H9 (cell line): Measurements from ENCODE around the gene OR2AT4. TPM values are rescaled to one million over a fixed set of nuclear protein-coding genes. Genes with fewer than 3 reads are reported as not detected.

Experiments used
- DNase-seq: peaks from one replicate; pipeline ENCODE4 v3.0.0-alpha.2; 2017
- H2AFZ ChIP-seq: one replicate; pipeline ENCODE4 v1.6.1; 2013; ENCODE audit warnings: mild to moderate bottlenecking, low read length, control low read depth, moderate library complexity
- H2AK5ac ChIP-seq: 2 replicates; pipeline ENCODE4 v1.6.1; 2013; ENCODE audit warnings: low read length, control low read depth, mixed read lengths; ENCODE audit not compliant: insufficient read length
- H2BK120ac ChIP-seq: one replicate; pipeline ENCODE4 v1.6.1; 2013; ENCODE audit warnings: low read depth, mild to moderate bottlenecking, low read length, control low read depth, inconsistent platforms; ENCODE audit not compliant: poor library complexity, severe bottlenecking
- H2BK12ac ChIP-seq: 2 replicates; pipeline ENCODE4 v1.6.1; 2013; ENCODE audit warnings: low read length, control low read depth, mixed read lengths, low read depth; ENCODE audit not compliant: insufficient read length
- H2BK15ac ChIP-seq: 2 replicates; pipeline ENCODE4 v1.6.1; 2013; ENCODE audit warnings: low read depth, low read length, control low read depth
- H2BK20ac ChIP-seq: one replicate; pipeline ENCODE4 v1.6.1; 2013; ENCODE audit warnings: low read depth, mild to moderate bottlenecking, low read length, control low read depth, inconsistent platforms; ENCODE audit not compliant: poor library complexity, severe bottlenecking
- H2BK5ac ChIP-seq: 2 replicates; pipeline ENCODE4 v1.6.1; 2013; ENCODE audit warnings: low read length, control low read depth, mixed read lengths; ENCODE audit not compliant: insufficient read length
- H3K14ac ChIP-seq: 2 replicates; pipeline ENCODE4 v1.6.1; 2013; ENCODE audit warnings: low read length, control low read depth; ENCODE audit not compliant: insufficient read depth
- H3K18ac ChIP-seq: 2 replicates; pipeline ENCODE4 v1.6.1; 2013; ENCODE audit warnings: low read depth, mild to moderate bottlenecking, mixed read lengths, low read length, control low read depth; ENCODE audit not compliant: insufficient read length
- H3K23ac ChIP-seq: 2 replicates; pipeline ENCODE4 v1.6.1; 2013; ENCODE audit warnings: low read length, control low read depth, mixed read lengths, low read depth; ENCODE audit not compliant: insufficient read length
- H3K23me2 ChIP-seq: 2 replicates; pipeline ENCODE4 v1.6.1; 2013; ENCODE audit warnings: low read depth, mild to moderate bottlenecking, mixed read lengths, low read length, control low read depth; ENCODE audit not compliant: insufficient read length, poor library complexity, severe bottlenecking
- H3K27ac ChIP-seq: 2 replicates; pipeline ENCODE4 v1.5.1; 2013; ENCODE audit warnings: low read length, control low read depth, mixed read lengths, low read depth; ENCODE audit not compliant: insufficient read length
- H3K27me3 ChIP-seq: 2 replicates; pipeline ENCODE4 v1.6.1; 2013; ENCODE audit warnings: low read length, control low read depth, inconsistent platforms; ENCODE audit not compliant: insufficient read depth
- H3K4ac ChIP-seq: 2 replicates; pipeline ENCODE4 v1.6.1; 2013; ENCODE audit warnings: low read depth, mild to moderate bottlenecking, control low read depth, inconsistent platforms, low read length, moderate library complexity
- H3K4me1 ChIP-seq: 2 replicates; pipeline ENCODE4 v1.6.1; 2013; ENCODE audit warnings: low read length, control low read depth, inconsistent platforms; ENCODE audit not compliant: insufficient read depth
- H3K4me2 ChIP-seq: 2 replicates; pipeline ENCODE4 v1.6.1; 2013; ENCODE audit warnings: low read length, control low read depth, mixed read lengths; ENCODE audit not compliant: insufficient read length, insufficient read depth
- H3K56ac ChIP-seq: 2 replicates; pipeline ENCODE4 v1.6.1; 2013; ENCODE audit warnings: low read depth, mild to moderate bottlenecking, mixed read lengths, low read length, control low read depth; ENCODE audit not compliant: insufficient read length
- H3K79me1 ChIP-seq: 2 replicates; pipeline ENCODE4 v1.6.1; 2013; ENCODE audit warnings: low read depth, mild to moderate bottlenecking, moderate library complexity, low read length, control low read depth, inconsistent platforms; ENCODE audit not compliant: insufficient read depth, poor library complexity, severe bottlenecking
- H3K79me2 ChIP-seq: 2 replicates; pipeline ENCODE4 v1.6.1; 2013; ENCODE audit warnings: low read length, control low read depth, inconsistent platforms; ENCODE audit not compliant: insufficient read depth
- H3K9ac ChIP-seq: 2 replicates; pipeline ENCODE4 v1.6.1; 2013; ENCODE audit warnings: low read length, control low read depth, mixed read lengths; ENCODE audit not compliant: insufficient read length; ENCODE audit errors: extremely low read depth
- H3K9me3 ChIP-seq: one replicate; pipeline ENCODE4 v1.6.1; 2013; ENCODE audit warnings: low read depth, low read length, inconsistent platforms; ENCODE audit not compliant: control insufficient read depth
- H3T11ph ChIP-seq: one replicate; pipeline ENCODE4 v1.6.1; 2013; ENCODE audit warnings: mild to moderate bottlenecking, low read length, control low read depth, inconsistent platforms
- H4K20me1 ChIP-seq: one replicate; pipeline ENCODE4 v1.6.1; 2013; ENCODE audit not compliant: control insufficient read depth, insufficient read length, insufficient read depth
- H4K5ac ChIP-seq: 2 replicates; pipeline ENCODE4 v1.6.1; 2013; ENCODE audit warnings: low read depth, mild to moderate bottlenecking, mixed read lengths, low read length, control low read depth; ENCODE audit not compliant: insufficient read length
- H4K8ac ChIP-seq: replicated peaks from 2 replicates; pipeline ENCODE4 v1.6.1; 2013; ENCODE audit warnings: low read length, control low read depth, mixed read lengths, low read depth; ENCODE audit not compliant: insufficient read length
- H4K91ac ChIP-seq: 2 replicates; pipeline ENCODE4 v1.6.1; 2013; ENCODE audit warnings: low read depth, mild to moderate bottlenecking, moderate library complexity, mixed read lengths, low read length, control low read depth; ENCODE audit not compliant: insufficient read length
- H3K27ac Mint-ChIP-seq, 3 experiments: 2 replicates in 2 of 3; 3 replicates in 1 of 3; pipeline ENCODE4 v1.8.0; 2020 to 2021; ENCODE audit warnings: mixed read lengths in 3 of 3, mild to moderate bottlenecking in 1 of 3, moderate library complexity in 1 of 3
- H3K27me3 Mint-ChIP-seq: 2 replicates; pipeline ENCODE4 v1.8.0; 2021; ENCODE audit warnings: low read depth, mild to moderate bottlenecking, moderate library complexity, mixed read lengths
- H3K36me3 Mint-ChIP-seq, 3 experiments: 2 replicates in 2 of 3; 3 replicates in 1 of 3; pipeline ENCODE4 v1.8.0; 2020 to 2021; ENCODE audit warnings: low read depth in 3 of 3, mixed read lengths in 3 of 3; ENCODE audit not compliant: insufficient read depth in 1 of 3
- H3K4me1 Mint-ChIP-seq, 2 experiments: 2 replicates each; pipeline ENCODE4 v1.8.0; 2020; ENCODE audit warnings: mixed read lengths in 2 of 2
- H3K4me3 Mint-ChIP-seq, 2 experiments: 2 replicates in 1 of 2; 3 replicates in 1 of 2; pipeline ENCODE4 v1.8.0; 2020 to 2021; ENCODE audit warnings: mild to moderate bottlenecking in 2 of 2, mixed read lengths in 2 of 2, moderate library complexity in 1 of 2
- H3K9me3 Mint-ChIP-seq, 2 experiments: 2 replicates in 1 of 2; 3 replicates in 1 of 2; pipeline ENCODE4 v1.8.0; 2020; ENCODE audit warnings: mild to moderate bottlenecking in 2 of 2, mixed read lengths in 2 of 2, moderate library complexity in 1 of 2
- CTCF ChIP-seq: fragments of 200-600 bp; sonication (generic); conservative IDR thresholded peaks from 3 replicates; pipeline ENCODE4 v1.8.0; 2021; ENCODE audit warnings: antibody characterized with exemption, mild to moderate bottlenecking
- total RNA-seq: library from RNA; stranded (reverse); gene quantifications from 2 replicates; pipeline ENCODE4 v1.2.1, GENCODE V29; 2021

OR2AT4 gene
- total RNA-seq, 1 experiment from 2014 or later = not detected

- Histone ChIP-seq H3K14ac (no peak overlapping the region), H4K20me1 (no peaks in the 10 kb centered on the region), H2BK20ac (no peak overlapping the region), H3K9me3 (no peaks in the 10 kb centered on the region), H2BK15ac (no peak overlapping the region), H3K56ac (no peak overlapping the region), H3K18ac (no peak overlapping the region), H2BK12ac (no peak overlapping the region), H3K4ac (no peak overlapping the region), H4K91ac (no peak overlapping the region), H3K79me1 (no peaks in the 10 kb centered on the region), H2AFZ (no peak overlapping the region), H3K9ac (no peak overlapping the region), H2BK5ac (no peak overlapping the region), H3K27me3 (no peaks in the 10 kb centered on the region), H4K5ac (no peak overlapping the region), H3K23me2 (no peaks in the 10 kb centered on the region), H2BK120ac (no peak overlapping the region), H3K4me2 (no peak overlapping the region), H3K23ac (no peak overlapping the region), H3T11ph (no peak overlapping the region), H3K79me2 (no peaks in the 10 kb centered on the region), H3K27ac (no peak overlapping the region), H4K8ac (no peak overlapping the region), H2AK5ac (no peak overlapping the region), H3K4me1 (no peaks in the 10 kb centered on the region)
- no peak overlapping the region for H3K4me3 Mint-ChIP-seq
- no peak for TF ChIP-seq CTCF
- H3K36me3 Mint-ChIP-seq = no peaks in the 10 kb centered on the region
- H3K27me3 Mint-ChIP-seq = peaks cover 2% of the 10 kb centered on the region; the same call in 1 of the 2 replicates
- H3K4me1 Mint-ChIP-seq = peaks cover 6 to 10% of the 10 kb centered on the region in 2 experiments
- no peak for DNase-seq
- no peaks in the 10 kb centered on the region; a peak in 3 of 5 replicates for H3K9me3 Mint-ChIP-seq
- H3K27ac Mint-ChIP-seq = no peak overlapping the region
These were observed 28.1 kb downstream of the OR2AT4 start for GRCh38 chr11:75068559-75068958.
